GM12864 (cell line): Measurements from ENCODE around the gene OR2T10.
A peak's percentile ranks its signal among the peaks of the same experiment; 100 is the strongest.

Experiments
- DNase-seq: peaks from one replicate; pipeline ENCODE4 v3.0.0-alpha.2; 2011; ENCODE audit warnings: low read depth
- H3K4me3 ChIP-seq: 2 replicates; pipeline ENCODE4 v1.5.1; 2011; ENCODE audit warnings: mild to moderate bottlenecking, low read depth, low read length, control low read depth
- TF ChIP-seq, protein P1 (sequence below): IDR thresholded peaks from 2 replicates; pipeline ENCODE4 v1.5.1; 2011; ENCODE audit warnings: low read depth, mild to moderate bottlenecking, moderate library complexity, low read length, control low read depth, inconsistent platforms; ENCODE audit errors: missing control alignments

Gene OR2T10

DNA sequence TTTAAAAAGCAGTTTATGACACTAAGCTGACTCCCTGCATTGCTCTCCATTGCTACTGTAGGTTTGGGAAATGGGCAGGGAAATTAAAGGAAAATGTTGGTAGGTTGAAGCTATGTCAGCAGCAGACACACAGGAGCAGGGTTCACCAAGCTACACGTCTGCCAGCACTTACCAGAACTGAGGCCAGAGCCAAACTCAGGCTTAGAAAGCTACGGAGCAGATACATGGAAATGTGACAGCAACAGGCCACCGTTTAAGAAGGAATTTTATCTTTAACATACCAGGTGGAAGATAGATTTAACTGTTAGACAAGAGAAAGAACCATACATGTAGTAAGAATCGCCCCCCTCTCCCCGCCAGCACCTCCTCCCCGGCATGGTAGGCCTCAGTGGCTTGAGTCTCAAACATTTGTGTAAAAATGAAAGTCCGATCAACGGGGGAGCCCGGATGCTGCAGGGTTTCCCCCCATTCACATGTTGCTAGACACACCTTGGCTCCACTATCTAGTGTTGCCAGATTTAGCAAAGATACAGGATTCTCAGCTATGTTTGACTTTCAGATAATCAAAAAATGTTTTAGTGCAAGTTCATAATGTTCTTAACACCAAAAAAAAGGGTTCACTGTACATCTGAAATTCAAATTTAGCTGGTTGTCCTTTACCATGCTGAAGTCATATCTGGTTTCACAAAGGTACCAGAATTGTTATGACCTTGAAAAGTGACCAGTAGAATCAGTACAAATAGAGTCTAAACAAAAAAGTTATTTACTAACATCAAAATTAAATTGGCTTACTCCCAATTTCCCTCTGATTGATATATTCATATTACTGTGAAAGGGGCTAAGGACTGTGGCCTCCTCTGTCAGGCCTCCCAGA lies 30.7 kb upstream of the OR2T10 start:
- TF ChIP-seq, protein P1, sequence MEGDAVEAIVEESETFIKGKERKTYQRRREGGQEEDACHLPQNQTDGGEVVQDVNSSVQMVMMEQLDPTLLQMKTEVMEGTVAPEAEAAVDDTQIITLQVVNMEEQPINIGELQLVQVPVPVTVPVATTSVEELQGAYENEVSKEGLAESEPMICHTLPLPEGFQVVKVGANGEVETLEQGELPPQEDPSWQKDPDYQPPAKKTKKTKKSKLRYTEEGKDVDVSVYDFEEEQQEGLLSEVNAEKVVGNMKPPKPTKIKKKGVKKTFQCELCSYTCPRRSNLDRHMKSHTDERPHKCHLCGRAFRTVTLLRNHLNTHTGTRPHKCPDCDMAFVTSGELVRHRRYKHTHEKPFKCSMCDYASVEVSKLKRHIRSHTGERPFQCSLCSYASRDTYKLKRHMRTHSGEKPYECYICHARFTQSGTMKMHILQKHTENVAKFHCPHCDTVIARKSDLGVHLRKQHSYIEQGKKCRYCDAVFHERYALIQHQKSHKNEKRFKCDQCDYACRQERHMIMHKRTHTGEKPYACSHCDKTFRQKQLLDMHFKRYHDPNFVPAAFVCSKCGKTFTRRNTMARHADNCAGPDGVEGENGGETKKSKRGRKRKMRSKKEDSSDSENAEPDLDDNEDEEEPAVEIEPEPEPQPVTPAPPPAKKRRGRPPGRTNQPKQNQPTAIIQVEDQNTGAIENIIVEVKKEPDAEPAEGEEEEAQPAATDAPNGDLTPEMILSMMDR, result no peak
- peak overlapping the region; percentile 9; the same call in 1 of the 2 replicates for H3K4me3 ChIP-seq
- peak; percentile 43 for DNase-seq

DNA sequence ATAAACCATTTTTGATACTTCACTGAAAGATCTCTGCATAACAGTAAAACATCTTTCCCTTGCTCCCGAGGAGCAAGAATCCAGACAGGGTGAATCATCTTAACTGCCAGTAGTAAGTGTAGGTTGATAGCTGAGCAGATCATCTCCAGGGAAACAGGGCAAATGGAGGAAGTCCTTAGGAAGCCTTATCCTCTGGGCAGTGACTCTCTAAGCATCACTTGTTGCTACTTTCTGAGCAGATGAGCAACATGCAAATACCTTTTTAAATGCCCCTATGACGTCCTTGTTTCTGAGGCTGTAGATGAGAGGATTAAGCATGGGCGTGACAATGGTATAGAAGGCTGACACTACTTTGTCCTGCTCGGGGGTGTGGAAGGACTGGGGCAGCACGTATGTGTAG lies 28.5 kb upstream of the OR2T10 start:
- TF ChIP-seq, protein P1, result no peak
- no peak overlapping the region for H3K4me3 ChIP-seq
- no peak for DNase-seq

DNA sequence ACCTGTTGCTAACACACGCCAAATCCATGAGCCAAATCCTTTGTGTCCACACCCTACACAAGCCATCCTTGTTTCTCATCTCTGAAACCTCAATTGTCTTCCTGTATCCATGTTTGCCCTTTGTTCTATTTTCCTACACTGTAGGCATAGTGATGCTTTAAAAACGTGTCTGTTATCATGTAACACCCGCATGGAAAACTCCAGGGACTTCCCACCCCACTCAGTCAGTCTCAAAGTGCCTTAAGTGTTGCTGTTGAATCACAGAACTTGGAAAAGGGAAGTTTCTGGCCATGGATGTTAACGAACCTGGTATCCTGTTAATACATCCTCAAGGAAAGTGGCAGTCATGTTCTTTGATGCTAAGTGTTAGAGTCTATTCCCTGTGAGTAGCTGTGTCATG lies 27.7 kb upstream of the OR2T10 start:
- DNase-seq, result no peak
- TF ChIP-seq, protein P1, result no peak
- no peak overlapping the region for H3K4me3 ChIP-seq

DNA sequence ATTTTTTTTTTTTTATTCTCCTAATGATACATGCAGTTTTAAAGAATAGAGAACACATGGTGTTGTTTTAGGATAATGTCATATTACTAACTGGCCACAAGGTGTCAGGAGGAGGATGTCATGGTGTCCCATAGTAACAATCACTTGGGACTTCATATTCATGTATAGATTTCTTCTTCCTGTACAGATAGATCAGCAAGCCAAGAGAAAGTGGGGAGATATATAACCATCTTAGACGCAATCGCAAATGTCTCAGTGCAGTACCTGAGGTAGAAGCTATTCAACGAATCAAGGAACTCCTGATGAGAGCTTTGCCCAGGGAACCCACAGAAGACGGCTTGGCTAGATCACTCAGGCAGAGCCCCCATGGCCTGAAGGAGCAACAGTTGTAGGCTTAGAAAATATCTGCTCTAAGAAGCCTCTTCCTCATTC lies 25.1 kb upstream of the OR2T10 start:
- H3K4me3 ChIP-seq, result no peak overlapping the region
- TF ChIP-seq, protein P1, result peak; percentile 40
- DNase-seq, result peak; percentile 49

DNA sequence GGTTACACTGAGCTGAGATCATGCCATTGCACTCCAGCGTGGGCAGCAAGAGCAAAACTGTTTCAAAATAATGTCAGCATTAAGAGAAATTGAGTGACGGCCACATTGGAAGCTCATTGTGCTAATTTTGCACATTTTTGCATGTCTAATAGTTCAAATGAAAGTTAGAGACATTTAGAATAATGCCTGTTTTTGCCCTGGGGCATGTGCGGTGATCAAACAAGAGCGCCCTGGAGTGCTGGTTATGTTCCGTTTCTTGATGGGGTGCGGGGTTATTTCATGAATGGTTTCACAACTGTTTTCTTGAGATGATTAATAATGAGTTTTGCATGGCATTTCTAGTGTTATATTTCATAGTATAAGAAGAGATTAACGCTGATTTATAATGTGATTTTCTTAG lies 24.3 kb upstream of the OR2T10 start:
- no peak for DNase-seq
- TF ChIP-seq, protein P1, result no peak
- no peak overlapping the region for H3K4me3 ChIP-seq

DNA sequence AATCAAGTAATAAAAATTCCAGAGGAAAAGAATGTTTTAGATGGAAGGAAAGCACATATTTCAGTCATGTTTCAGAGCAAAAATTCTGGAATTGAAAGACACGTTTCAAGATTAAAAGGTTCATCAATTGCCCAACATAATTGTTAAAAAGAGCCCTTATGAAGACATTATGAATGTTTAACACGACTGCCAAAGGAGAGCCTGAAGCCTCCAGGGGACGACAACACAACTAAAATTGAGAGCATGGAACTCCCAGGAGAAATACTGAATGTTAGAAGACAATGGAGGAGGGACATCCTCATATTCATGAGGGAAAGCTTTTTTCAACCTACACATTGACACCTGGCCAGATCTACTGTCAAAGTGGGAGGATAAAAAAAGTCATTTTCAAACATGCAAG lies 21.4 kb upstream of the OR2T10 start:
- H3K4me3 ChIP-seq, result no peak overlapping the region
- TF ChIP-seq, protein P1, result peak; percentile 75
- no peak for DNase-seq

DNA sequence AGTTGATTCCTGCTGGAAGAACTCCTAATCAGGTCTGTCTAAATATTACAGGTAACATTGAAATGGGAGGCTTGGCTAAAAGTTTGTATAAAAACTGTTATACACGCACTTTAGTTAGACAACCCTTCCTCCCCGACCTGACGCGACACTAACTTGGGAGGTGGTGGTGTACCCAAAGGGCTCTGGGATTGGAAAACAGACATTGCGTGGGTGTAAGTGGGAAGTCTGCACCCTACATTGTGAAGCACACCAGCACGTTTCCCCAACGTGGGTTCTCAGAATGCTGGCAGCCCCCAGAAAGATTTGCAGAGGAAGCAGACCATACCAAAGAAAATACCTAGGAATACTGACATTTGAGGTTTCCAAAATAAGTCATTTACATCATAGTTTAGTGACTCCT lies 20.6 kb upstream of the OR2T10 start:
- TF ChIP-seq, protein P1, result no peak
- H3K4me3 ChIP-seq, result no peak overlapping the region
- DNase-seq, result no peak
